ENCODE data around the gene FITM1. TPM values are rescaled to one million over a fixed set of nuclear protein-coding genes. Genes with fewer than 3 reads are reported as not detected.

FITM1 gene
- polyA plus RNA-seq, 1 of the 3 experiments (the other 2 are of a cell fraction): 0.12 TPM

DNA sequence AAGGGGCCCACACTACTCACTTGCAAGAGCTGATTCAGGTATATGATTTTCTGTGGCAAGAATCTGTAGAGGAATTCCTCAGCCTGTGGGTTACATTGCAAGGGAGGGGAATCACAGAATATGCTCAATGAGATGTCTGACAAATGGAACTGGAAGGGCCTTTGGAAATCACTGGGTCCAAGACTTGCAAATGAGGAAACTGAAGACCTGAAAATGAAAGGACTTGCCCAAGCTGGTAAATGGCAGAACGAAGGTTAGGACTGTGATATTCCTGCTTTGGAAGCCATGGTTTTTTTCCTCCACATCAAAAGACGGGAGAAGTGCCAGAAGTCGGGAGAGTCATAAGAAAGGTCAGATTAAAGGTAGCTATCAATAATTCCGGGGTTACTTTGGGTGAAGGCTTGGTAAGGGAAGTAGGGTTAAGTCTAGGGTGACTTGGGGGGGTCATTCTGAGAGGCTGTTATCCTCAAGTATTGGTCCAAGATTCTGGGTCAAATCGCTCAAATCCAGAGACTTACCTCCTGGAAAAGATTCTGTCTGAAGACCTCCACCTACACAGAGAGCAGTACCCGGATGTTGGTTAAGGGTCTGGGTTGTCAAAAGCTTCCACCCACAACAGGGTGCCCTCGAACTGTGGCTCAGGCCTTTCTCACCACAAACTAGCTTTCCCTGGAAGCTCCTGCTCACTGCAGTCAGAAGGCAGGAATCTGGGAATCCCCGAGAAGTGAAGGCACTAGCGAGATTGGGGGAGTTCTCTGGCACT is 15.4 kb downstream of the FITM1 start:
- H3K27me3 ChIP-seq (ENCODE audit: insufficient read depth): no peaks in the 10 kb centered on the region
- WGBS (ENCODE audit: low lambda C conversion rate): 10% methylated on average over 9 of the region's 9 CpGs
- H3K9me2 ChIP-seq: no peaks in the 10 kb centered on the region
- CTCF ChIA-PET: interaction anchor here (0.9 to 4.6 kb wide), 7 partner anchors 10 to 668 kb away, joined by 3 to 38 read pairs (median 5); partner anchors contain the start of genes IRF9, PCK2 and PSME1
- no peak for DNase-seq
- peak overlapping the region; percentile 83 for H3K4me2 ChIP-seq
- no peak for TF ChIP-seq GATA2 (CRISPR knock-in tag; IDR thresholded peaks at IDR 0.05)
- no peak for TF ChIP-seq RAD21 (IDR thresholded peaks at IDR 0.05; ENCODE audit: low read length)
- TF ChIP-seq FOXM1 (IDR thresholded peaks at IDR 0.05; ENCODE audit: low read depth): no peak
- TF ChIP-seq MXI1 (IDR thresholded peaks at IDR 0.05; ENCODE audit: low read depth, low read length): no peak
- TF ChIP-seq, protein P1, sequence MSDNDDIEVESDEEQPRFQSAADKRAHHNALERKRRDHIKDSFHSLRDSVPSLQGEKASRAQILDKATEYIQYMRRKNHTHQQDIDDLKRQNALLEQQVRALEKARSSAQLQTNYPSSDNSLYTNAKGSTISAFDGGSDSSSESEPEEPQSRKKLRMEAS (IDR thresholded peaks at IDR 0.05; ENCODE audit: low read depth): no peak
- TF ChIP-seq, protein P2, sequence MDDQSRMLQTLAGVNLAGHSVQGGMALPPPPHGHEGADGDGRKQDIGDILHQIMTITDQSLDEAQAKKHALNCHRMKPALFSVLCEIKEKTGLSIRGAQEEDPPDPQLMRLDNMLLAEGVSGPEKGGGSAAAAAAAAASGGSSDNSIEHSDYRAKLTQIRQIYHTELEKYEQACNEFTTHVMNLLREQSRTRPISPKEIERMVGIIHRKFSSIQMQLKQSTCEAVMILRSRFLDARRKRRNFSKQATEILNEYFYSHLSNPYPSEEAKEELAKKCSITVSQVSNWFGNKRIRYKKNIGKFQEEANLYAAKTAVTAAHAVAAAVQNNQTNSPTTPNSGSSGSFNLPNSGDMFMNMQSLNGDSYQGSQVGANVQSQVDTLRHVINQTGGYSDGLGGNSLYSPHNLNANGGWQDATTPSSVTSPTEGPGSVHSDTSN (IDR thresholded peaks at IDR 0.05): no peak
- TF ChIP-seq NRF1 (IDR thresholded peaks at IDR 0.05; ENCODE audit: low read depth, low read length): no peak
- no peak for TF ChIP-seq SIN3A (IDR thresholded peaks at IDR 0.05; ENCODE audit: borderline replicate concordance, low read depth, low read length)
- TF ChIP-seq IRF3 (IDR thresholded peaks at IDR 0.05; ENCODE audit: low read depth, low read length): no peak
- TF ChIP-seq RXRA (IDR thresholded peaks at IDR 0.05; ENCODE audit: borderline replicate concordance, low read depth): no peak
- TF ChIP-seq RCOR1 (IDR thresholded peaks at IDR 0.05; ENCODE audit: low read length): no peak
- no peak for TF ChIP-seq FOXJ3 (CRISPR knock-in tag; IDR thresholded peaks at IDR 0.05)
- no peak for TF ChIP-seq JUND (IDR thresholded peaks at IDR 0.05)
- TF ChIP-seq ELF1 (IDR thresholded peaks at IDR 0.05): no peak
- no peak for TF ChIP-seq POLR2AphosphoS5 (IDR thresholded peaks at IDR 0.05; ENCODE audit: low read depth, low read length)
- no peak for TF ChIP-seq GABPA (IDR thresholded peaks at IDR 0.05; ENCODE audit: low read depth)
- H3K36me3 ChIP-seq (replicated peaks in 1 of 2; ENCODE audit: control insufficient read depth in 1 of 2, insufficient read depth in 2 of 2, low read length in 1 of 2): peaks cover 25 to 42% of the 10 kb centered on the region in 2 experiments
- POLR2A ChIA-PET: interaction anchor here (0.6 to 3.9 kb wide), 15 partner anchors 7 to 97 kb away, joined by 3 to 50 read pairs (median 7); partner anchors contain the start of genes CHMP4A, DCAF11, IPO4 and IRF9
- H3K4me1 ChIP-seq (ENCODE audit: control insufficient read depth in 1 of 2, insufficient read depth in 2 of 2, low read depth in 1 of 2, low read length in 1 of 2): peaks cover 11 to 25% of the 10 kb centered on the region in 2 experiments
- peaks cover 8% of the 10 kb centered on the region; the same call in 1 of the 2 replicates for H4K20me1 ChIP-seq (ENCODE audit: insufficient read depth)
- peak overlapping the region; percentile 93 to 98 for H3K4me3 ChIP-seq (ENCODE audit: low read depth in 2 of 2, low read length in 1 of 2)
- H3K9ac ChIP-seq: peak overlapping the region; percentile 77
- H3K27ac ChIP-seq (ENCODE audit: low read depth in 2 of 2, low read length in 1 of 2): peak overlapping the region; percentile 87 to 92
- 0 out of 2 replicates have a peak overlapping the region, but pooled peaks have one; percentile 17 for H2AFZ ChIP-seq (ENCODE audit: low read depth)
- H3F3A ChIP-seq (replicated peaks; ENCODE audit: insufficient read depth): peaks cover 20% of the 10 kb centered on the region
- no peaks in the 10 kb centered on the region for H3K9me3 ChIP-seq
- peaks cover 60% of the 10 kb centered on the region for H3K79me2 ChIP-seq (ENCODE audit: insufficient read depth)

All from SK-N-SH (cell line).